Activated CD8-positive, alpha-beta T cell treated with anti-CD3 and anti-CD28 coated beads for 36 hours (primary cell): ENCODE results near the gene POU2F3. TPM values are rescaled to one million over a fixed set of nuclear protein-coding genes. Genes with fewer than 3 reads are reported as not detected.

Experiments
- ATAC-seq: fragments of 200-7000 bp; cut with Tn5 transposase; one replicate; pipeline ENCODE4 v1.10.0; 2021; ENCODE audit warnings: mild to moderate bottlenecking, moderate library complexity
- CTCF ChIA-PET: fragments of 350-600 bp; sonication (Branson Sonifier 250); formaldehyde crosslinking; loops from one replicate; lab custom pipeline; 2021; ENCODE audit warnings: antibody characterized with exemption; lab: Charles Lee
- POLR2A ChIA-PET: fragments of 350-600 bp; sonication (Branson Sonifier 250); formaldehyde crosslinking; loops from one replicate; lab custom pipeline; 2021; ENCODE audit warnings: antibody characterized with exemption; lab: Charles Lee
- DNase-seq: peaks from one replicate; pipeline ENCODE4 v3.0.0-alpha.2; 2020
- H3K27ac Mint-ChIP-seq: one replicate; pipeline ENCODE4 v1.8.0; 2021; ENCODE audit warnings: mild to moderate bottlenecking, mixed read lengths
- H3K27me3 Mint-ChIP-seq: one replicate; pipeline ENCODE4 v1.8.0; 2021; ENCODE audit warnings: mixed read lengths
- H3K36me3 Mint-ChIP-seq: one replicate; pipeline ENCODE4 v1.8.0; 2021; ENCODE audit warnings: low read depth, mixed read lengths
- H3K4me1 Mint-ChIP-seq: one replicate; pipeline ENCODE4 v1.8.0; 2021; ENCODE audit warnings: low read depth, mixed read lengths
- H3K4me3 Mint-ChIP-seq: one replicate; pipeline ENCODE4 v1.8.0; 2021; ENCODE audit warnings: mild to moderate bottlenecking, moderate library complexity, mixed read lengths
- H3K9me3 Mint-ChIP-seq: one replicate; pipeline ENCODE4 v1.8.0; 2021; ENCODE audit warnings: mixed read lengths
- CTCF ChIP-seq: fragments of 200-600 bp; IDR thresholded peaks from one replicate; pipeline ENCODE4 v1.8.0; 2022; ENCODE audit warnings: antibody characterized with exemption, mild to moderate bottlenecking
- intact Hi-C: fragments of 100-400 bp; cut with micrococcal nuclease; formaldehyde crosslinking; loops from one replicate; pipeline ENCODE4 v1.10.0; 2022
- total RNA-seq, 2 experiments: library from RNA; stranded (reverse); gene quantifications; one replicate each; pipeline ENCODE4 v1.2.3, GENCODE V29; 2021

The POU2F3 gene
- total RNA-seq, 2 experiments from 2014 or later = not detected

GRCh38 chr11:120198787-120199469, 41.0 kb upstream of the POU2F3 start:
- CTCF ChIA-PET = interaction anchor here (1.1 to 1.8 kb wide), 3 partner anchors 13 to 104 kb away, joined by 3 to 4 read pairs (median 4); no protein-coding TSS in a partner anchor

DNA sequence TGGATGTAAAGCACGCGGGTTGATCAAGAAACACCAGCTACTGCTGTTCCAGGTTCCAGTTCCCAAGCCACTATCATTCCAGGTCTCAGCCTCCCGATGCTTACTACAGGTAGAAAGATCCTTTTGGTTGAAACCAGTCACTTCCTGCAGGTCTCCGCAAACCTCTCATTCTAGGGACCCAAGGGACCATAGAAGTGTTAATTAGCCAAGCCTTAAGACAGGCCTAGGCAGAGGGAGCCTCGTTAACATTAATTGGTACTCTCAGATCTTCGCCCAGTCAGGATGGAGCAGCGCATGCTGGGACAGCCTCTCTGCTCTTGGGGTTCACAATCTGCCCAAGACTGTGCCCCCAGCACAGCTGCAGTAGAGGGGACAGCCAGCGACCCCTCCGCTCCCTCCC, 40.3 kb upstream of the POU2F3 start:
- CTCF ChIA-PET = interaction anchor here (1.3 to 1.8 kb wide), 2 partner anchors 14 to 103 kb away, joined by 4 read pairs; no protein-coding TSS in a partner anchor
- no peak for TF ChIP-seq CTCF
- Mint-ChIP-seq H3K27ac (no peak overlapping the region), H3K4me1 (no peaks in the 10 kb centered on the region), H3K27me3 (peaks cover 4% of the 10 kb centered on the region), H3K9me3 (no peaks in the 10 kb centered on the region), H3K36me3 (no peaks in the 10 kb centered on the region), H3K4me3 (no peak overlapping the region)
- POLR2A ChIA-PET = no interaction called here
- DNase-seq = no peak
- intact Hi-C loops = no loop called here
- ATAC-seq = no peak

More at GRCh38 chr11:120198787-120199469, 41.0 kb upstream of the POU2F3 start:
- intact Hi-C loops = no loop called here
- Mint-ChIP-seq H3K27me3 (peaks cover 4% of the 10 kb centered on the region), H3K27ac (no peak overlapping the region), H3K4me1 (no peaks in the 10 kb centered on the region), H3K36me3 (no peaks in the 10 kb centered on the region), H3K4me3 (no peak overlapping the region), H3K9me3 (no peaks in the 10 kb centered on the region)
- ATAC-seq = no peak
- POLR2A ChIA-PET = no interaction called here
- no peak for TF ChIP-seq CTCF
- no peak for DNase-seq

- H3K27me3 Mint-ChIP-seq = peaks cover 4% of the 10 kb centered on the region
- H3K36me3 Mint-ChIP-seq = no peaks in the 10 kb centered on the region
- intact Hi-C loops = no loop called here
- CTCF ChIA-PET = no interaction called here
- H3K27ac Mint-ChIP-seq = no peak overlapping the region
- POLR2A ChIA-PET = no interaction called here
- TF ChIP-seq CTCF = no peak
- no peaks in the 10 kb centered on the region for H3K4me1 Mint-ChIP-seq
- no peaks in the 10 kb centered on the region for H3K9me3 Mint-ChIP-seq
- DNase-seq (no peak), ATAC-seq (no peak)
- no peak overlapping the region for H3K4me3 Mint-ChIP-seq
These were observed 39.3 kb upstream of the POU2F3 start for GRCh38 chr11:120200677-120201076.

DNA sequence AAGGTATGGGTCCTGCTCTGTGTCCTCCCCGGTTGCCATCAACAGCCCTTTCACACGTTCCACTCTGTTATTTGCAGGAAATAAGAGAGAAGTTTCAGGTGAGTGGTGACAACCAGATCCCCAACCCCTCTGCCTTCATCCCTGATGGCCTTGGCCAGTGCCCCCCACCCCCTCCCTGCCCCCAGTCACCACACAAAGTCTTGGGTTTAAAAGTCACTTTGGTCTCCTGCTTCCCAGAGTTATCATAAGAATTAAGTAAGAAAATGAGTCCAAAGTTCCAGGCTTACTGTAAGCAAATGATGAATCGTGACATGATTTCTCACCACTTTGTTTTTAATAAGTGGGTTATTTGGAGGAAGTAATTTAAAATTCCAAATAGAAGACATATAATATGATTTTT, 38.3 kb upstream of the POU2F3 start:
- Mint-ChIP-seq H3K4me1 (no peaks in the 10 kb centered on the region), H3K4me3 (no peak overlapping the region), H3K27ac (no peak overlapping the region), H3K9me3 (no peaks in the 10 kb centered on the region), H3K36me3 (no peaks in the 10 kb centered on the region), H3K27me3 (peaks cover 6% of the 10 kb centered on the region)
- DNase-seq = no peak
- ATAC-seq = no peak
- intact Hi-C loops = no loop called here
- POLR2A ChIA-PET = no interaction called here
- no peak for TF ChIP-seq CTCF
- CTCF ChIA-PET = interaction anchor here (1.0 kb wide), 1 partner anchor 102 kb away, joined by 3 read pairs; no protein-coding TSS in a partner anchor

GRCh38 chr11:120203626-120204025, 36.3 kb upstream of the POU2F3 start:
- Mint-ChIP-seq H3K4me3 (no peak overlapping the region), H3K36me3 (no peaks in the 10 kb centered on the region), H3K9me3 (no peaks in the 10 kb centered on the region), H3K27me3 (peaks cover 9% of the 10 kb centered on the region), H3K27ac (no peak overlapping the region), H3K4me1 (no peaks in the 10 kb centered on the region)
- CTCF ChIA-PET = interaction anchor here (1.3 kb wide), 1 partner anchor 16 kb away, joined by 3 read pairs; no protein-coding TSS in a partner anchor
- intact Hi-C loops = no loop called here
- no peak for TF ChIP-seq CTCF
- no peak for DNase-seq
- POLR2A ChIA-PET = no interaction called here
- ATAC-seq = no peak
